Measurements from ENCODE around the gene ANGPTL2. TPM values are rescaled to one million over a fixed set of nuclear protein-coding genes. Genes with fewer than 3 reads are reported as not detected.
"Not testable (repeated sequence)": the region's sequence is repeated elsewhere in the genome, so short reads cannot be mapped to it uniquely, and the experiment has no call there.

ANGPTL2 gene
- total RNA-seq, 1 donor from 2014 or later, result 7.7 TPM

DNA sequence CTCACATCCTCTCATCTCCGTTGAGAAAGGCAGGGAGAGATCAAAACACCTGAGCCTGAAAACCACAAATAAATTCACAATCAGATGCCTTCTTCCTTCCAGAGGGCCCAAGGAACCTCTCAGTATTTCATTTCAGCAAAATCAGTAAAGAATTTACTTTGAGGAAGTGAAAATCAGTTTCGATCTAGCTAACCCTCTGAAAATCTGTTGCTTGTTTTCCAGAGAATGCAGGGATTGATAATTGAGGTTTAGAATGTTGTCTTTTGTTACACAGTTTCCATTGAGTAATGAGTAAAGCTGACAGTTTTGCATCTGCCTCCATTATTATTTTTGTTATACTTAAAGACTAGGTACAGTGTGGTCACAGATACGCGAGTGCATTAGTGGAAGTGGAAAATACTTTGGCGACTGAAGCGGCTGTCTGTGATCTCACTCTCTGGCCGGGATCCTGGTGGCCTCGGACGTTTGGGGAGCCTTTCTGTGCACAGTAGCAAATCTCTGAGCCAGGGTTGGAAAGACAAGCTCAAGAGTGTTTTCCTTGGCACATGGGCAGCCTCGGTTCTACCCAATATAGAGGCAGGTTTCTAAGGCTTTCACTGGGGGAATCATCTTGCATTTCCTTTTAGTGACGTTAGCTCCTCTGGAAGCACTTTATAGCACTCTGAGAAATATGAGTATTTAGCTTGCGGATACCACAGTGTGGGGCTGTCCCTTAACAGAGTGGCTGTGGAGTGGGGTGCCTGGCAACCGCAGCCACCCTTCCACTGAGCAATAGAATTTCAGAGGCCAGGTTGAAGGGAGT is 32.2 kb upstream of the ANGPTL2 start:
- DNase-seq (ENCODE audit: low read depth in 2 of 2), result peak; percentile 9 to 80

GRCh38 chr9:127154003-127154389 is 31.6 kb upstream of the ANGPTL2 start:
- no peak for DNase-seq (ENCODE audit: low read depth in 2 of 2)

DNA sequence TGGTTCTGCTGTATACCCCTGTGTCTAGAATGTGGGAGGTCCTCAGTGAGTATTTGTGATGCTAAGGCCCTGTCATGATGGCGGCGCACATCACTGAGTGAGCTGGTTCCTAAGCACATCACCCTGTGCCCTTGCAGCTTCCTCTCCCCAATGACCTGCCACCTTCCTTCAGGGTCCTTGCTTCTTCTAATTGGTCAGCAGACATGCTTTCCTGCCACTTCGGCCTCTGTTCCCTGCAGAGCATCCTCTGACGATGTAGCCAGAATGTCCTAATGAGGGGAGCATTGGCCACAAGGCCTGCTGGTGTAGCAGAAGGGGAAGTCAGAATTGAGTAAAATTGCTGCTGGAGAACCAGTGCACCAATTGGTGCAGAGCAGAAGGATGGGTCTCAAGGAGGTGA is 31.1 kb upstream of the ANGPTL2 start:
- DNase-seq (ENCODE audit: low read depth in 2 of 2), result no peak

DNA sequence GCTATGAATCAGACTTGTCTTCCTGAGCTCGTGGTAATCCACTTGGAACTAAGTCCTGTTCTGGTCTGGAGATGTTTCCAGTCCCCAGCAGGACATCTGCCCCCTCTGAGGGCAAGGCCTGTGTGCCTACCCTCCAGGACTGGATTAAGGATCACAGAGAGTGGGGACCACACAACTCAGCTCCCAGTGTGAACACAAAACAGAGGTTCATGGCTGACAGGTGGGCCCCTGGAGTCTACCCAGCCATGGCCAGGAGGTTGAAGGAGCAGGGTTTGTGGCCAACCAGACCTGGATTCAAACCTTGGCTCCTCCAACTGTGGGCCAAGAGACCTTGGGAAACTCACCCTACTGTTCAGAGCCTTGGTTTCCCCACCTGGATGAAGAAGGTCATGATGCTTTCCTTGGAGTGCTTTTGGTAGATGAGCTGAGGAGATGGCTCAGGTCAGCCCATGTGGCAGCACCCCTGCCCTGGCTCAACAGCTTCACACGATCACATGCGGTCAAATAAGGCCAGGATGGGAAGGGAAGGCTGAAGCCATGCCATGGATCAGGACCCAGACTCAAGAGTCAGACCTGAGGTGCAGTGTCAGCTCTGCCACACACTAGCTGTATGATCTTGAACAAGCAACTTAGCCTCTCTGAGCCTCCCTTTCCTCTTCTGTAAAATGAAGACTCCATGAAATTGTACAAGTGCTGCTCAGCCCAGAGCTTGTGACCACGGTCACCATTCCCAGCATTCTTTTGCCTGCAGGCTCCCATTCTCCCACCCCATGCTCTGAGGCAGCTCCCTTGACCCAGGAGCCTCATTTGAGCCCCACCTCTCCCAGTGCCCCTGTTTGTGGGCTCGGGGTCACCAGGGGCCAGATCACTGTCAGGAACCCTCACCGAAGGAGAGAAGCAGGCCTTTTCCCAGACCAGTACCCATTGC is 27.3 kb upstream of the ANGPTL2 start:
- DNase-seq (ENCODE audit: low read depth in 2 of 2), result no peak

DNA sequence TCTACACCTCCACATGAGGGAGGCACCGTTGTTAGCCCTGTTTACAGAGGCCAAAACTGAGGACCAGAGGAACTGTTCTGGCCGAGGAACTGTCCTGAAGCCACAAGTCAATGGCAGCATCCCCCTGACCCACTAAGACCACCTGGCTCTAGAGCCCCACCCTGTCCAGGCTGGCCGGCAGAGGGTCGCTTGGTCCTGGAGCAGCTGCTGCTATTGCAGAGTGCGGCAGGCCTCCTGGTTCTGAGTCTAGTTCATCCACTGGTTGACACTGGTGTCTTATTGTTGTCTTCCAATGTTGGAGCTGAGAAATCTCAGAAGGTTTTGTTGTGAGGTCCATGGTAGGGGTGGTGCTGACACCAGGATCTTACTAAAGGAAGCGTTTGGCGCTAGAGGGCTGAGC is 26.6 kb upstream of the ANGPTL2 start:
- DNase-seq (ENCODE audit: low read depth in 2 of 2), result no peak

DNA sequence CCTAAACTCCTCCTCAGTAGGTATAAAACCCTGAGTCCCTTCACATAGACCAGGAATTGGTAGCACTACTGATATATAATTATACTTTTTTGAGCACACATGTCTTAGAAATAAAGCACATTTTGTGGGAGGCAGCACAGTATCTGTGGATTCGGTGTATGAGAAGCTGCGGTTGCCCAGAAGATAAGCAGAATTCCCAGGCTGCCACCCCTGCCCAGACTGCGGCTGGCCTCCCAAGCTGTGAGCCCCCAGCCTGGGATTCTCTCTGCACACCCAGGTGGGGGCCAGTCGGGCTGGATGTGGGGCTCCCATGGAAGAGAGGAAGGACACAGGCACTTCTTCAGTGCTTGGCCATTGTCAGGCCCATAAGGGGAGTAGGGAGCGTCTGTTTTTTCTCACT is 25.6 kb upstream of the ANGPTL2 start:
- no peak for DNase-seq (ENCODE audit: low read depth in 2 of 2)

DNA sequence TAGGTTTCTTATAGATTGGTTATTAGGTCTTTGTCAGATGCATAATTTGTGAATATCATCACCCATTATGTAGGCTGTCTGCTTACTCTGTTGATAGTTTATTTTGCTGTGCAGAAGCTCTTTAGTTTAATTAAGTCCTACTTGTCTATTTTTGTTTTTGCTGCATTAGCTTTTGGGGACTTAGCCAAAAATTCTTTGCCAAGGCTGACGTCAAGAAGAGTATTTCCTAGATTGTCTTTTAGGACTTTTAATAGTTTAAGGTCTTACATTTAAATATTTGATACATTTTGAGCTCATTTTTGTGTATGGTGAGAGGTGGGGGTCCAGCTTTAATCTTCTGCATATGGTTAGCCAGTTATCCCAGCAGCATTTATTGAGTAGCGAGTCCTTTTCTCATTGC is 24.8 kb upstream of the ANGPTL2 start:
- DNase-seq (ENCODE audit: low read depth in 2 of 2), result no peak

GRCh38 chr9:127146841-127147240 is 24.4 kb upstream of the ANGPTL2 start:
- not testable (repeated sequence) for DNase-seq (ENCODE audit: low read depth in 2 of 2)

- no peak for DNase-seq (ENCODE audit: low read depth in 2 of 2)
These were observed 22.4 kb upstream of the ANGPTL2 start for GRCh38 chr9:127144670-127145445.

DNA sequence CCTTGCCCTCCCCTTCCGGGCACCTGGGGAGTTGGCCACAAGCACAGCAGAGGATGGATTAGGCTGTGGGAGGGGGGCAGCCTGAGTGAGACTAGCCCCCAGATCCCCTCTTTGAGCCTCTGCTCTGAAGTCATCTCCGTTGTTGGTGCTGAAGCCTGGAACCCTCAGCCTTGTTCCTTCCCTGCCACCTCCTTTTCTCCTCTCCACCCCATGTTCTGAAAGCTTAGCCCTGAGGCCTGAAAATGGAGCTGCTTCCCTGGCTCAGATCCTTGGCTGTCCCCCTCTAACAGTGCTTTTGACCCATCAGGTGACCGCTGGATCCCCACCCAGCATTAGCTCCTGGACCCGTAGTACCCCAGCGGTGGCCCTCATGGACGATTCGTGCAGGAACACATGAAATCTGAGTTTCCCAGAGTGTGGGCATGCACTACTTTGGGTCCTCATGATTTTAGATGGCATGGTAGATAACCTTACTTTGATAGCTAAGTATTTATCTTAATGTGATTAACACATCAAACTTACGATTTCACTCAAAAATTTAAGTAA is 21.6 kb upstream of the ANGPTL2 start:
- no peak for DNase-seq (ENCODE audit: low read depth in 2 of 2)

DNA sequence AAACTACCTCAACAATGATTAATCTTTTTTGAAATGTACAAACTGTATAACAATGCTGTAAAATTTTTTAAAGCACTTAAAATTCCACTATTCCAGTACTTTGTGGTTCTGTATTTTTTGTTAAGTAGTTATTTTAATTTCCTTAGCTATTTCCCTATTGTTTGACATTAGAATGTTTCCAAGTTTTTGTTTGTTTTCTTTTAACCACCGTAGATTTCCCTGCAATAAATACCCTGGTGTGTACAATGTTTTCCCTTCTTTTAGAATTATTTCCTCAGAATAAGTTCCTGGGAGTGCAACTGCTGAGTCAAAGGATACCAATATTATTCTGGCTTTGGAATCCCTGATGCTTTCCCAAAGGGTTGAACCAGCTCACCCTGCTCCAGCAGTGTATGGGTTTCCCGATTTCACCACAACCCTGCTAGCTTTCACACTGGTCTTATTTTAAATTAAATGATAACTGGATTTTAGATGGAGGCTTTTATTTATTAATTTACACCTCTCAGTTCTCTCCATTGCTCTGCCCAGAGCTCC is 20.6 kb upstream of the ANGPTL2 start:
- DNase-seq (ENCODE audit: low read depth in 2 of 2), result no peak

- DNase-seq (ENCODE audit: low read depth in 2 of 2), result no peak
These were observed 19.9 kb upstream of the ANGPTL2 start for GRCh38 chr9:127142291-127142690.

DNA sequence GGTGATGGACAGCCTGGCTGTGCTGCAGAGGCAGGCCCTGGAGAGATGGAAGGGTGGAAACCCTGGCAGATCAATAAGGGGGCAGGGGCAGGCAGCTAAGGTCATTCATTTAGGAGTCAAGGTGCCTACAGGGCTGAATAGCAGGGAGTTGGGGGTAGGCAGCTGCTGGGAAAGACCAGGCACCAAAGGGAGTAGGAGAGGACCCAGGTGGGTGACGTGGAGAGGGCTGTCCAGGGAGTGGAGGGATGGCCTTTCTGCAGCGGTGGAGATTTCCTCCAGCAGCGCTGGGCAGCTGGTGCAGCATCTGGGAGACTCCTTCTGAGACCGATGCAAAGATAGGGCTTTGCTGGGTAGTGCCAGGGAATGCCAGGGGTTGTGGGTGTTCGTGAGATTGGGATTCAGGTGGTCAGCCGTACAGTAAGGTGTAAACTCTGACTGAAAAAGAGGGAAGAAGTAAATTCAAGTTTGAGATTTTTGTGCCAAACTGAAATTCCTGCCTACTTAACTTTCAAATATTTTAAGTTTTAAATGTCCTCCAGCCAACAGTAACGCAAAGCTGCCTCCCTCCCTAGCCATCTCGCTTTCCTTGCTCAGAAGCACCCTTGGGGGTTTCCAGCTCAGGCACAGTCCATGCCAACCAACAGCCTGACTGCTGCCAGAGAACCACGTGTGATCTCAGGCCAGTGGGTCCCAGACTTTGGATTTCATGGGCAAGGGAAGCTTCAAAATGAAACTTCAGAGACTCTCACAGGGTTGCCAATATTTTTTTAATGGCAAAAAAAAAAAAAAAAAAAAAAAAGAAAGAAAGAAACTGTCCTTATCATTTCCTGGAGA is 18.6 kb upstream of the ANGPTL2 start:
- no peak for DNase-seq (ENCODE audit: low read depth in 2 of 2)

DNA sequence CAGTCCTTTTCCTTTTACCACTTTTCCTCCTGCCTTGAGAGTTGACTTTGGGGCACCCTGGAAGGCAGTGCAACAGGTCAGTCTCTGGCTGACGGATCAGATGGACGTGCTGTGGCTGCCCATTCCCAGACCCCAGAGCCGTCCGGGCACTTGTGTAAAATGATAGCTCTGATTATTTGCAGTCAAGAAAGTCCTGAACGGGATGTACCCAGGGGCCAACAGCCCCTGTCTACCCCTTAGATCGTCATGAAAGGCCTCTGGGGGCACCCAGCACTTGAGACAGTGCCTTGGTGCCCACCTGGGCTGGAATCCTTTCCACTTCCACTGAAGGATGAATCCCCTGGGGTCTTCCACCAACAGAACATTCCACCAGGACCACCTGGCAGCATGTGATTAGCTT is 17.7 kb upstream of the ANGPTL2 start:
- no peak for DNase-seq (ENCODE audit: low read depth in 2 of 2)

DNA sequence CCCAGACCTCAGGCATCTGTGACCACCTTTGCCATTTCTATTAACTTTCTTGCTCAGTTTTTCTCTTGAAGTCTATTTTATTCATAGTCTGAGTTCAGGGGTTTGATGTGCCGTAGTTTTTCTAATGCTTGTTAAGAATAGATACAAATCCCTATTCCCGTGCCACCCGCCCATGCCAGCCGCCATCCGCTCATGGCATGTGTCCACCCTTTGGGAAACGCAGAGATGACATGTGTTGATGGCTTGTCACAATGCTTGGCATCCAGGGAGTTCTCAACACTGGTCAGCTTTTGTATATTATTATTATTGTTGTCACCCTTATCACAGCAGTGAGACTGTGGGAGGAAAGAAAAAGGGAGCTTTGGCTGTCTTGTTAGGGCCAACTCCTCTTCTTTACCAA is 17.3 kb upstream of the ANGPTL2 start:
- DNase-seq (ENCODE audit: low read depth in 2 of 2), result no peak

- DNase-seq (ENCODE audit: low read depth in 2 of 2), result no peak
These were observed 16.8 kb upstream of the ANGPTL2 start for GRCh38 chr9:127139071-127139731.

GRCh38 chr9:127138444-127138843 is 16.0 kb upstream of the ANGPTL2 start:
- no peak for DNase-seq (ENCODE audit: low read depth in 2 of 2)

GRCh38 chr9:127137640-127138360 is 15.4 kb upstream of the ANGPTL2 start:
- no peak for DNase-seq (ENCODE audit: low read depth in 2 of 2)

Data from dermis microvascular lymphatic vessel endothelial cell (primary cell).